Liver (tissue), 9 donors: ENCODE results near the gene LRRTM4. TPM values are rescaled to one million over a fixed set of nuclear protein-coding genes. Genes with fewer than 3 reads are reported as not detected.

Experiments
- DNase-seq: peaks from one replicate; pipeline ENCODE4 v3.0.0-alpha.2; 2017; ENCODE audit warnings: low spot score
- H3K27ac ChIP-seq, 2 donors: one replicate each; pipeline ENCODE4 v1.7.0; 2013; ENCODE audit warnings: inconsistent platforms in 2 of 2, low read length in 2 of 2, control low read depth in 1 of 2, low read depth in 1 of 2, mild to moderate bottlenecking in 1 of 2
- H3K27me3 ChIP-seq, 4 donors: one replicate each; pipeline versions ENCODE4 v1.6.1 to v1.7.0; 2013; ENCODE audit warnings: low read length in 3 of 4, inconsistent platforms in 1 of 4, mild to moderate bottlenecking in 1 of 4, moderate library complexity in 1 of 4; ENCODE audit not compliant: control insufficient read depth in 4 of 4, insufficient read depth in 4 of 4
- H3K36me3 ChIP-seq, 4 donors: one replicate each; pipeline versions ENCODE4 v1.6.1 to v1.7.0; 2013; ENCODE audit warnings: low read length in 3 of 4, mild to moderate bottlenecking in 3 of 4, low read depth in 1 of 4, moderate library complexity in 1 of 4; ENCODE audit not compliant: control insufficient read depth in 4 of 4, insufficient read depth in 3 of 4
- H3K4me1 ChIP-seq, 4 donors: one replicate each; pipeline versions ENCODE4 v1.6.1 to v1.7.0; 2013; ENCODE audit warnings: low read length in 3 of 4, mild to moderate bottlenecking in 3 of 4, moderate library complexity in 1 of 4; ENCODE audit not compliant: control insufficient read depth in 4 of 4, insufficient read depth in 4 of 4
- H3K4me3 ChIP-seq, 3 donors: one replicate each; pipeline versions ENCODE4 v1.6.1 to v1.7.0; 2013; ENCODE audit warnings: low read length in 3 of 3, control low read depth in 1 of 3, low read depth in 1 of 3, mild to moderate bottlenecking in 1 of 3
- H3K9ac ChIP-seq, 2 donors: one replicate each; pipeline ENCODE4 v1.7.0; 2013; ENCODE audit warnings: low read length in 2 of 2, mild to moderate bottlenecking in 2 of 2, moderate library complexity in 2 of 2, control low read depth in 1 of 2, low read depth in 1 of 2
- H3K9me3 ChIP-seq, 4 donors: one replicate each; pipeline versions ENCODE4 v1.6.1 to v1.7.0; 2013; ENCODE audit warnings: low read length in 3 of 4; ENCODE audit not compliant: control insufficient read depth in 4 of 4
- CTCF ChIP-seq: fragments of 150-350 bp; IDR thresholded peaks from 2 replicates; pipeline ENCODE4 v1.5.1; 2017; ENCODE audit warnings: improper control_type of control experiment, low read depth, low read length; ENCODE audit not compliant: missing input control
- EGR1 ChIP-seq, 2 donors: IDR thresholded peaks; 2 replicates each; pipeline ENCODE4 v1.6.1; 2016 to 2018; ENCODE audit warnings: antibody characterized with exemption in 2 of 2, low read depth in 2 of 2
- FOXA1 ChIP-seq: IDR thresholded peaks from 2 replicates; pipeline ENCODE4 v1.6.1; 2016; ENCODE audit warnings: antibody characterized with exemption
- FOXA2 ChIP-seq: IDR thresholded peaks from 2 replicates; pipeline ENCODE4 v1.6.1; 2016; ENCODE audit warnings: antibody characterized with exemption
- GABPA ChIP-seq, 2 donors: IDR thresholded peaks in 1 of 2; conservative IDR thresholded peaks in 1 of 2; 2 replicates each; pipeline ENCODE4 v1.6.1; 2016; ENCODE audit warnings: antibody characterized with exemption in 2 of 2, mild to moderate bottlenecking in 1 of 2, moderate library complexity in 1 of 2
- HNF4A ChIP-seq, 2 donors: conservative IDR thresholded peaks; 2 replicates each; pipeline ENCODE4 v1.6.1; 2016; ENCODE audit warnings: antibody characterized with exemption in 2 of 2, mild to moderate bottlenecking in 2 of 2
- JUND ChIP-seq, 2 donors: IDR thresholded peaks; 2 replicates each; pipeline ENCODE4 v1.6.1; 2016; ENCODE audit warnings: antibody characterized with exemption in 2 of 2
- MAX ChIP-seq: IDR thresholded peaks from 2 replicates; pipeline ENCODE4 v1.6.1; 2016; ENCODE audit warnings: antibody characterized with exemption
- NR2F2 ChIP-seq: IDR thresholded peaks from 2 replicates; pipeline ENCODE4 v1.6.1; 2016; ENCODE audit warnings: antibody characterized with exemption
- RAD21 ChIP-seq, 2 donors: IDR thresholded peaks; 2 replicates each; pipeline ENCODE4 v1.6.1; 2016; ENCODE audit warnings: antibody characterized with exemption in 2 of 2, mild to moderate bottlenecking in 2 of 2
- REST ChIP-seq: IDR thresholded peaks from 2 replicates; pipeline ENCODE4 v1.6.1; 2016; ENCODE audit warnings: antibody characterized with exemption, mild to moderate bottlenecking
- RXRA ChIP-seq, 2 donors: IDR thresholded peaks; 2 replicates each; pipeline ENCODE4 v1.6.1; 2017 to 2018; ENCODE audit warnings: antibody characterized with exemption in 2 of 2, mild to moderate bottlenecking in 1 of 2
- SP1 ChIP-seq: IDR thresholded peaks from 2 replicates; pipeline ENCODE4 v1.6.1; 2018; ENCODE audit warnings: antibody characterized with exemption, mild to moderate bottlenecking
- TAF1 ChIP-seq: conservative IDR thresholded peaks from 2 replicates; pipeline ENCODE4 v1.6.1; 2016; ENCODE audit warnings: antibody characterized with exemption, mild to moderate bottlenecking
- YY1 ChIP-seq: IDR thresholded peaks from 2 replicates; pipeline ENCODE4 v1.6.1; 2016; ENCODE audit warnings: antibody characterized with exemption, mild to moderate bottlenecking
- ZBTB33 ChIP-seq: IDR thresholded peaks from 2 replicates; pipeline ENCODE4 v1.6.1; 2016; ENCODE audit warnings: antibody characterized with exemption
- WGBS: extraction: QIAGEN DNeasy Blood & Tissue Kit; methylation state at CpG from one replicate; pipeline ENCODE4 v1.1.7; 2013; 5-methylcytosine and 5-hydroxymethylcytosine counted together
- polyA plus RNA-seq, 2 donors: library from polyadenylated mRNA; stranded (reverse) in 1 of 2; unstranded in 1 of 2; fragments of 200-250 nt in 1 of 2; fragments of >200 nt in 1 of 2; fragmentation: Nextera tagmentation in 1 of 2; extraction: Ambion mirVana in 1 of 2; gene quantifications; one replicate each; pipeline versions ENCODE4 v1.2.1 to v1.2.3, GENCODE V29; 2013 to 2015
- total RNA-seq, 2 donors: library from RNA; depleted of rRNA; stranded (reverse); fragments of >200 nt; gene quantifications; one replicate each; pipeline ENCODE4 v1.2.3, GENCODE V29; 2014
- donor health status: healthy.
- donor health status: healthy.
- donor health status: healthy.
- donor health status: healthy.
- donor health status: healthy.

The LRRTM4 gene
- total and polyA plus RNA-seq, 4 donors = 0.06 to 0.09 (median 0.08) TPM; not detected in 1

- H3K4me3 ChIP-seq = no peak overlapping the region
- no peaks in the 10 kb centered on the region for H3K36me3 ChIP-seq
- no peak overlapping the region for H3K9ac ChIP-seq
- no peaks in the 10 kb centered on the region for H3K27me3 ChIP-seq
- no peak overlapping the region for H3K27ac ChIP-seq
- 65% methylated on average over 3 of the region's 3 CpGs for WGBS
- no peak for TF ChIP-seq JUND (IDR thresholded peaks at IDR 0.05)
- TF ChIP-seq NR2F2 = no peak
- no peak for TF ChIP-seq EGR1 (IDR thresholded peaks at IDR 0.05; ENCODE audit: low read depth in 2 of 2)
- no peak for TF ChIP-seq RAD21 (IDR thresholded peaks at IDR 0.05)
- no peak for TF ChIP-seq SP1
- no peak for TF ChIP-seq YY1
- TF ChIP-seq RXRA (IDR thresholded peaks at IDR 0.05) = no peak
- TF ChIP-seq TAF1 = no peak
- no peak for TF ChIP-seq FOXA1
- TF ChIP-seq REST = no peak
- no peak for TF ChIP-seq CTCF
- TF ChIP-seq MAX = no peak
- no peak for DNase-seq
- no peaks in the 10 kb centered on the region for H3K4me1 ChIP-seq
- H3K9me3 ChIP-seq = no peaks in the 10 kb centered on the region
These were observed 801.0 kb downstream of the LRRTM4 start for GRCh38 chr2:76721226-76721625.

GRCh38 chr2:76713312-76713711 lies 808.9 kb downstream of the LRRTM4 start:
- WGBS = 84% methylated on average over 3 of the region's 3 CpGs
- H3K9me3 ChIP-seq = no peaks in the 10 kb centered on the region
- H3K36me3 ChIP-seq = no peaks in the 10 kb centered on the region
- no peak overlapping the region for H3K9ac ChIP-seq
- H3K27me3 ChIP-seq = no peaks in the 10 kb centered on the region
- DNase-seq = no peak
- TF ChIP-seq SP1 (no peak), RAD21 (IDR thresholded peaks at IDR 0.05) (no peak), GABPA (IDR thresholded peaks at IDR 0.05 in 1 of 2, conservative IDR thresholded peaks at IDR 0.05 in 1 of 2) (no peak), FOXA2 (no peak), ZBTB33 (no peak), TAF1 (no peak), JUND (IDR thresholded peaks at IDR 0.05) (no peak), CTCF (no peak), REST (no peak), FOXA1 (no peak), RXRA (IDR thresholded peaks at IDR 0.05) (no peak), MAX (no peak), YY1 (no peak), HNF4A (conservative IDR thresholded peaks at IDR 0.05) (no peak)
- no peak overlapping the region for H3K4me3 ChIP-seq
- H3K27ac ChIP-seq = no peak overlapping the region
- no peaks in the 10 kb centered on the region for H3K4me1 ChIP-seq
